GM23338 (cell line): ENCODE measurements around the gene SPARC. TPM values are rescaled to one million over a fixed set of nuclear protein-coding genes. Genes with fewer than 3 reads are reported as not detected.
A peak's percentile ranks its signal among the peaks of the same experiment; 100 is the strongest.

Experiments
- ATAC-seq: fragments of 200-7000 bp; cut with Tn5 transposase; 3 replicates; pipeline ENCODE4 v1.9.1; 2020
- DNase-seq: peaks from one replicate; pipeline ENCODE4 v3.0.0-alpha.2; 2015; ENCODE audit warnings: low spot score
- H2AFZ ChIP-seq: fragments of 200-600 bp; sonication (generic); 2 replicates; pipeline ENCODE4 v1.8.0; 2016; ENCODE audit warnings: antibody characterized with exemption, mild to moderate bottlenecking, moderate library complexity
- H3F3A ChIP-seq: fragments of 200-600 bp; sonication (generic); replicated peaks from 2 replicates; pipeline ENCODE4 v1.8.0; 2017; ENCODE audit warnings: antibody characterized with exemption, mixed run types, low read depth
- H3K27ac ChIP-seq: fragments of 200-600 bp; sonication (generic); 2 replicates; pipeline ENCODE4 v1.6.1; 2016; ENCODE audit warnings: low read depth
- H3K27me3 ChIP-seq: fragments of 200-600 bp; sonication (generic); 2 replicates; pipeline ENCODE4 v1.8.0; 2016; ENCODE audit warnings: mild to moderate bottlenecking, mixed run types, moderate library complexity; ENCODE audit not compliant: insufficient read depth
- H3K36me3 ChIP-seq: fragments of 200-600 bp; sonication (generic); 2 replicates; pipeline ENCODE4 v1.8.0; 2016; ENCODE audit warnings: mild to moderate bottlenecking; ENCODE audit not compliant: insufficient read depth
- H3K4me1 ChIP-seq: fragments of 200-600 bp; sonication (generic); 2 replicates; pipeline ENCODE4 v1.8.0; 2016; ENCODE audit warnings: mild to moderate bottlenecking, moderate library complexity; ENCODE audit not compliant: insufficient read depth
- H3K4me2 ChIP-seq: fragments of 200-600 bp; sonication (generic); 2 replicates; pipeline ENCODE4 v1.7.1; 2017; ENCODE audit warnings: mixed run types
- H3K4me3 ChIP-seq: fragments of 200-600 bp; sonication (generic); 2 replicates; pipeline ENCODE4 v1.6.1; 2016; ENCODE audit warnings: mixed run types
- H3K79me2 ChIP-seq: fragments of 200-600 bp; sonication (generic); replicated peaks from 2 replicates; pipeline ENCODE4 v1.8.0; 2017; ENCODE audit warnings: mild to moderate bottlenecking; ENCODE audit not compliant: insufficient read depth
- H3K9me2 ChIP-seq: fragments of 200-600 bp; sonication (generic); 2 replicates; pipeline ENCODE4 v1.8.0; 2017; ENCODE audit not compliant: insufficient read depth
- H4K20me1 ChIP-seq: fragments of 200-600 bp; sonication (generic); replicated peaks from 2 replicates; pipeline ENCODE4 v1.8.0; 2017; ENCODE audit warnings: mild to moderate bottlenecking; ENCODE audit not compliant: insufficient read depth
- H3K27ac Mint-ChIP-seq: 2 replicates; pipeline ENCODE4 v1.8.0; 2020; ENCODE audit warnings: inconsistent platforms, mild to moderate bottlenecking, moderate library complexity, mixed read lengths
- H3K27me3 Mint-ChIP-seq: 3 replicates; pipeline ENCODE4 v1.8.0; 2022; ENCODE audit warnings: low read depth, mild to moderate bottlenecking, moderate library complexity, mixed read lengths, inconsistent platforms; ENCODE audit not compliant: insufficient read depth, poor library complexity
- H3K36me3 Mint-ChIP-seq: 3 replicates; pipeline ENCODE4 v1.8.0; 2021; ENCODE audit warnings: low read depth, mild to moderate bottlenecking, inconsistent platforms, moderate library complexity, mixed read lengths
- H3K4me1 Mint-ChIP-seq: 3 replicates; pipeline ENCODE4 v1.8.0; 2020; ENCODE audit warnings: mild to moderate bottlenecking, inconsistent platforms, mixed read lengths
- H3K4me3 Mint-ChIP-seq: 3 replicates; pipeline ENCODE4 v1.8.0; 2021; ENCODE audit warnings: moderate library complexity, mild to moderate bottlenecking, inconsistent platforms, mixed read lengths
- H3K9me3 Mint-ChIP-seq: 3 replicates; pipeline ENCODE4 v1.8.0; 2020; ENCODE audit warnings: moderate library complexity, mild to moderate bottlenecking, inconsistent platforms, mixed read lengths
- CREB1 ChIP-seq: fragments of 250-450 bp; sonication (Bioruptor Pico); IDR thresholded peaks from 2 replicates; pipeline ENCODE4 v1.5.0; 2020; ENCODE audit warnings: low read depth, mild to moderate bottlenecking, moderate library complexity
- EZH2 ChIP-seq: fragments of 200-600 bp; sonication (generic); IDR thresholded peaks from one replicate; pipeline ENCODE4 v1.8.0; 2017; ENCODE audit warnings: antibody characterized with exemption, mild to moderate bottlenecking, low read depth; ENCODE audit not compliant: unreplicated experiment
- JUNB ChIP-seq: IDR thresholded peaks from one replicate; pipeline ENCODE4 v1.6.1; 2016; ENCODE audit warnings: antibody characterized with exemption; ENCODE audit not compliant: unreplicated experiment
- NANOG ChIP-seq: IDR thresholded peaks from 2 replicates; pipeline ENCODE4 v1.6.1; 2016; ENCODE audit warnings: antibody characterized with exemption, borderline replicate concordance
- STAT1 ChIP-seq: IDR thresholded peaks from one replicate; pipeline ENCODE4 v1.6.1; 2016; ENCODE audit warnings: antibody characterized with exemption; ENCODE audit not compliant: unreplicated experiment
- ZNF114 ChIP-seq: fragments of 250-450 bp; sonication (Bioruptor Pico); IDR thresholded peaks from 2 replicates; pipeline ENCODE4 v1.5.0; 2020; ENCODE audit warnings: mild to moderate bottlenecking, moderate library complexity
- ZNF331 ChIP-seq: fragments of 250-450 bp; sonication (Bioruptor Pico); IDR thresholded peaks from 2 replicates; pipeline ENCODE4 v1.5.0; 2020; ENCODE audit warnings: low read depth, mild to moderate bottlenecking, moderate library complexity
- polyA plus RNA-seq: library from polyadenylated mRNA; unstranded; fragments of >200 nt; fragmentation: Nextera tagmentation; extraction: Ambion mirVana; gene quantifications from 2 replicates; pipeline ENCODE4 v1.2.1, GENCODE V29; 2016
- total RNA-seq: library from RNA; depleted of rRNA; stranded (reverse); fragments of >200 nt; shearing (Covaris generic); gene quantifications from 2 replicates; pipeline ENCODE4 v1.2.3, GENCODE V29; 2014
- TF ChIP-seq, protein P1 (sequence below): IDR thresholded peaks from one replicate; pipeline ENCODE4 v1.6.1; 2018; ENCODE audit warnings: antibody characterized with exemption; ENCODE audit not compliant: unreplicated experiment
- TF ChIP-seq, protein P2 (sequence below): IDR thresholded peaks from 2 replicates; pipeline ENCODE4 v1.6.1; 2016; ENCODE audit warnings: antibody characterized with exemption
- TF ChIP-seq, protein P3 (sequence below), 2 experiments: fragments of 200-600 bp in 1 of 2; sonication (generic) in 1 of 2; conservative IDR thresholded peaks; 2 replicates each; pipeline versions ENCODE4 v1.5.1 to v1.6.1; 2016 to 2017; ENCODE audit warnings: antibody characterized with exemption in 2 of 2, low read depth in 2 of 2, mild to moderate bottlenecking in 2 of 2, moderate library complexity in 1 of 2

Gene SPARC
- total and polyA plus RNA-seq, 2 experiments from 2014 or later, result 218 to 225 TPM

DNA sequence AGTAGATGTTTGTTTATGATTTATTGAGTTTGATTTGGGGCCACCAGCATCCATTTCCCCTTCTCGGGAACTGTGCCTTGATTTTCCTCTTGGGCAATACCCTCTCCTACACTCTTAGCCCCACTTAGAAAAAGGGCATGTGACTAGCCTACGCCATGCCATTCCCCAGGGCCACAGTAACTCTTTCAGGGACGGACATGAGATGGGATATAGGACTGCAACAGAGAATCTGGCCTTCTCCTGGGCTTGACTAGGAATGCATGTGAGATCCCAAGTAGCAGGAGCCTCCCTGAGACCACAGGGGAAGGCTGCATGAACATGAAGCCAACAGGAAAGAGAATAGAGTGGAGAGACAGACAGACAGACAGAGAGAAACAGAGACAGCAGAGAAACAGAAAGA is 30.7 kb upstream of the SPARC start:
- no peak for TF ChIP-seq EZH2
- no peak for TF ChIP-seq NANOG
- no peak for TF ChIP-seq JUNB
- TF ChIP-seq STAT1, result no peak
- TF ChIP-seq ZNF331 (CRISPR knock-in tag), result no peak
- TF ChIP-seq, protein P1, sequence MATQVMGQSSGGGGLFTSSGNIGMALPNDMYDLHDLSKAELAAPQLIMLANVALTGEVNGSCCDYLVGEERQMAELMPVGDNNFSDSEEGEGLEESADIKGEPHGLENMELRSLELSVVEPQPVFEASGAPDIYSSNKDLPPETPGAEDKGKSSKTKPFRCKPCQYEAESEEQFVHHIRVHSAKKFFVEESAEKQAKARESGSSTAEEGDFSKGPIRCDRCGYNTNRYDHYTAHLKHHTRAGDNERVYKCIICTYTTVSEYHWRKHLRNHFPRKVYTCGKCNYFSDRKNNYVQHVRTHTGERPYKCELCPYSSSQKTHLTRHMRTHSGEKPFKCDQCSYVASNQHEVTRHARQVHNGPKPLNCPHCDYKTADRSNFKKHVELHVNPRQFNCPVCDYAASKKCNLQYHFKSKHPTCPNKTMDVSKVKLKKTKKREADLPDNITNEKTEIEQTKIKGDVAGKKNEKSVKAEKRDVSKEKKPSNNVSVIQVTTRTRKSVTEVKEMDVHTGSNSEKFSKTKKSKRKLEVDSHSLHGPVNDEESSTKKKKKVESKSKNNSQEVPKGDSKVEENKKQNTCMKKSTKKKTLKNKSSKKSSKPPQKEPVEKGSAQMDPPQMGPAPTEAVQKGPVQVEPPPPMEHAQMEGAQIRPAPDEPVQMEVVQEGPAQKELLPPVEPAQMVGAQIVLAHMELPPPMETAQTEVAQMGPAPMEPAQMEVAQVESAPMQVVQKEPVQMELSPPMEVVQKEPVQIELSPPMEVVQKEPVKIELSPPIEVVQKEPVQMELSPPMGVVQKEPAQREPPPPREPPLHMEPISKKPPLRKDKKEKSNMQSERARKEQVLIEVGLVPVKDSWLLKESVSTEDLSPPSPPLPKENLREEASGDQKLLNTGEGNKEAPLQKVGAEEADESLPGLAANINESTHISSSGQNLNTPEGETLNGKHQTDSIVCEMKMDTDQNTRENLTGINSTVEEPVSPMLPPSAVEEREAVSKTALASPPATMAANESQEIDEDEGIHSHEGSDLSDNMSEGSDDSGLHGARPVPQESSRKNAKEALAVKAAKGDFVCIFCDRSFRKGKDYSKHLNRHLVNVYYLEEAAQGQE, result no peak
- Histone ChIP-seq H3K9me2 (peaks cover 3% of the 10 kb centered on the region; the same call in 1 of the 2 replicates), H3K4me1 (peaks cover 14% of the 10 kb centered on the region), H3K36me3 (no peaks in the 10 kb centered on the region), H3K4me2 (no peak overlapping the region), H2AFZ (peak overlapping the region; percentile 63), H3K4me3 (no peak overlapping the region), H4K20me1 (no peaks in the 10 kb centered on the region), H3K27ac (no peak overlapping the region), H3K27me3 (no peaks in the 10 kb centered on the region), H3F3A (no peaks in the 10 kb centered on the region), H3K79me2 (no peaks in the 10 kb centered on the region)
- no peak overlapping the region for H3K4me3 Mint-ChIP-seq
- H3K27me3 Mint-ChIP-seq, result peaks cover 4% of the 10 kb centered on the region
- H3K9me3 Mint-ChIP-seq, result peaks cover 15% of the 10 kb centered on the region
- no peak for ATAC-seq
- H3K36me3 Mint-ChIP-seq, result peaks cover 5% of the 10 kb centered on the region
- H3K27ac Mint-ChIP-seq, result no peak overlapping the region
- DNase-seq, result no peak
- H3K4me1 Mint-ChIP-seq, result peaks cover 11% of the 10 kb centered on the region

DNA sequence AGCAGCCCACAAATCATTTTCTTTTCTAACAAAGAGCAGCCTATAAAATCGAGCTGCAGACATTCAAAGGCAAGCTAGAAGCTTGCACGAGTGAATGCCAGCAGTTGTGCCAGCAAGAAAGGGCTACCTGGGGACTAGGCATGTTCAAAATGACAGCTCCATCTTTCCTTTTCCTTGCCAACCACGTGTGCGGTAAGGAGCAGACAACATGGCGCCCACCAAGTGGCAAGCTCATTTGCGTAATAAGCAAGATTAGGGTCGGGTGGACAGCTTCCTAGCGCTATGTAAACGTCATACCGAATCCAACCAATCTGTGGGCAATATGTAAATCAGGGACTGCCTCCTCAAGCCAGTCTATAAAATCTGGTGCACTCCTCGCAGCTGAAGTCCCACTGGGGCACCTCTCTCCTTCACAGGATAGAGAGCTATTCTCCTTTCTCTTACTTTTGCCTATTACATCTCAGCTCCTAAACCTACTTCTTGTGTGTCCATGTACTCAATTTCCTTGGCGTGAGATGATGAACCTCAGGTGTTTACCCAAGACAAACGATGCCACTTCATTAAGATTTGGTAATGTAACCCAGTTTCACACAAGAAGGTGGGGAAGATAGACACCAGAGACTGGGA is 22.5 kb upstream of the SPARC start:
- Histone ChIP-seq H3K27ac (no peak overlapping the region), H2AFZ (no peak overlapping the region), H4K20me1 (no peaks in the 10 kb centered on the region), H3K27me3 (no peaks in the 10 kb centered on the region), H3K4me2 (no peak overlapping the region), H3K9me2 (no peaks in the 10 kb centered on the region), H3K79me2 (no peaks in the 10 kb centered on the region), H3K36me3 (no peaks in the 10 kb centered on the region), H3K4me1 (no peaks in the 10 kb centered on the region), H3F3A (no peaks in the 10 kb centered on the region), H3K4me3 (no peak overlapping the region)
- no peak for DNase-seq
- no peaks in the 10 kb centered on the region; the same call in 2 of the 3 replicates for H3K36me3 Mint-ChIP-seq
- TF ChIP-seq STAT1, result no peak
- no peak for TF ChIP-seq ZNF114 (CRISPR knock-in tag)
- no peak for TF ChIP-seq CREB1 (CRISPR knock-in tag)
- TF ChIP-seq EZH2, result no peak
- TF ChIP-seq, protein P2, sequence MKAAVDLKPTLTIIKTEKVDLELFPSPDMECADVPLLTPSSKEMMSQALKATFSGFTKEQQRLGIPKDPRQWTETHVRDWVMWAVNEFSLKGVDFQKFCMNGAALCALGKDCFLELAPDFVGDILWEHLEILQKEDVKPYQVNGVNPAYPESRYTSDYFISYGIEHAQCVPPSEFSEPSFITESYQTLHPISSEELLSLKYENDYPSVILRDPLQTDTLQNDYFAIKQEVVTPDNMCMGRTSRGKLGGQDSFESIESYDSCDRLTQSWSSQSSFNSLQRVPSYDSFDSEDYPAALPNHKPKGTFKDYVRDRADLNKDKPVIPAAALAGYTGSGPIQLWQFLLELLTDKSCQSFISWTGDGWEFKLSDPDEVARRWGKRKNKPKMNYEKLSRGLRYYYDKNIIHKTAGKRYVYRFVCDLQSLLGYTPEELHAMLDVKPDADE, result no peak
- TF ChIP-seq NANOG, result no peak
- TF ChIP-seq, protein P3, sequence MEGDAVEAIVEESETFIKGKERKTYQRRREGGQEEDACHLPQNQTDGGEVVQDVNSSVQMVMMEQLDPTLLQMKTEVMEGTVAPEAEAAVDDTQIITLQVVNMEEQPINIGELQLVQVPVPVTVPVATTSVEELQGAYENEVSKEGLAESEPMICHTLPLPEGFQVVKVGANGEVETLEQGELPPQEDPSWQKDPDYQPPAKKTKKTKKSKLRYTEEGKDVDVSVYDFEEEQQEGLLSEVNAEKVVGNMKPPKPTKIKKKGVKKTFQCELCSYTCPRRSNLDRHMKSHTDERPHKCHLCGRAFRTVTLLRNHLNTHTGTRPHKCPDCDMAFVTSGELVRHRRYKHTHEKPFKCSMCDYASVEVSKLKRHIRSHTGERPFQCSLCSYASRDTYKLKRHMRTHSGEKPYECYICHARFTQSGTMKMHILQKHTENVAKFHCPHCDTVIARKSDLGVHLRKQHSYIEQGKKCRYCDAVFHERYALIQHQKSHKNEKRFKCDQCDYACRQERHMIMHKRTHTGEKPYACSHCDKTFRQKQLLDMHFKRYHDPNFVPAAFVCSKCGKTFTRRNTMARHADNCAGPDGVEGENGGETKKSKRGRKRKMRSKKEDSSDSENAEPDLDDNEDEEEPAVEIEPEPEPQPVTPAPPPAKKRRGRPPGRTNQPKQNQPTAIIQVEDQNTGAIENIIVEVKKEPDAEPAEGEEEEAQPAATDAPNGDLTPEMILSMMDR (conservative IDR thresholded peaks at IDR 0.05; ENCODE audit: low read depth in 2 of 2), result no peak
- no peaks in the 10 kb centered on the region for H3K27me3 Mint-ChIP-seq
- H3K4me1 Mint-ChIP-seq, result peaks cover 7% of the 10 kb centered on the region; the same call in 1 of the 3 replicates
- ATAC-seq, result no peak
- H3K27ac Mint-ChIP-seq, result no peak overlapping the region
- peaks cover 3% of the 10 kb centered on the region; the same call in 2 of the 3 replicates for H3K9me3 Mint-ChIP-seq
- H3K4me3 Mint-ChIP-seq, result no peak overlapping the region
